Activated naive CD4-positive, alpha-beta T cell (primary cell): ENCODE results near the gene SLC9A1.

Experiments
- DNase-seq, 4 experiments: peaks; one replicate each; lab custom pipeline; 2025; lab: John Stamatoyannopoulos, UW

The SLC9A1 gene

GRCh38 chr1:27150641-27151040 lies 4.3 kb downstream of the SLC9A1 start:
- no peak for DNase-seq

DNA sequence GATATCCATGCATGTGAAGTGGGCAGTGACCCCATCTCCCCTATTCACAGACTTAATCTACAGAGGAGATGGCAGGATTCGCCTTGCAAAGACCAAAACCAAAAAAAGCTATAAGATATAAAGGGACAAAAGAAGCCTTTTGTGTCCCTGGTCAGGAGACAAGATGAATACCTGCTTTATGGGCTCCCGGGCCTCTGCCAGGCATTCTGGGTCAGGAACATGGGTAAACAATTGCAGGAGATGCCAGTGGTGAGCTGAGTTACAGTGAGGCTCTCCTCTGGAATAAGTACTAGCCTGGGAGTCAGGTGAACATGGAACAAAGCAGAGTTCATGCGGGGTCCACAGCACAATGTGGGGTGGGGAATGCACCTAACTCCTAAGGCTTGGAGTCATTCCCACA lies 4.7 kb downstream of the SLC9A1 start:
- DNase-seq: no peak

- DNase-seq: no peak
These were observed 5.2 kb downstream of the SLC9A1 start for GRCh38 chr1:27149762-27150113.

DNA sequence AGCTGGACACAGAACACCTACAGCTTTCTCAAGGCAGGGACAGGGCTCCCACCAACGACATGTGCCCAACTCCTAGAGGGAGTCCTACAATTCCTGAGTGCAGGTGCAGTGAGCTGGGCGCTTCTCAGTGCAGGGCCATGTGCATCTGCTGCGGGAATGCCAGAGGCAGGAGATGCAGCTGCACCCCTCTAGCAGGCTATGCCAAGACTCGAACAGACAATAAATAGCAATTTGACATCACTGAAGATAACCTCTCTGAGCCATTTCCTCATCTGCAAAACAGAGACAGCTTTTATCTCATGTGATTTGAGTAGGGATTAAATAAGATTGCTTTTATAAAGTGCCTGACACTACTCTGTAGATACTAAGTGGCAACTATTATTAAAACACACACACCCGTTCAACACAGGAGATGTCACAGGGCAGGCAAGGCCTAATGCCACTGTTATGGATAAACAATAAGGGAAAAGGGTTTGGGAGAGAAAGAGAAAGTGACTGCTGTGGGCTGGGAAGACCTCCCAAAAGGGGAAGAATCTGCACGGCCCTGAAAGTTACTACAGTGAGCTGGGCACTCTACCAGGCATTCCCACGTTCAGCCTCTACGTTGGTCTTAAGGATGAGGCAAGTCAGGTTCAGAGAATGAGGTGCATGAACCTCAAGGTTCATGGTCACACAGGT lies 5.7 kb downstream of the SLC9A1 start:
- no peak for DNase-seq

DNA sequence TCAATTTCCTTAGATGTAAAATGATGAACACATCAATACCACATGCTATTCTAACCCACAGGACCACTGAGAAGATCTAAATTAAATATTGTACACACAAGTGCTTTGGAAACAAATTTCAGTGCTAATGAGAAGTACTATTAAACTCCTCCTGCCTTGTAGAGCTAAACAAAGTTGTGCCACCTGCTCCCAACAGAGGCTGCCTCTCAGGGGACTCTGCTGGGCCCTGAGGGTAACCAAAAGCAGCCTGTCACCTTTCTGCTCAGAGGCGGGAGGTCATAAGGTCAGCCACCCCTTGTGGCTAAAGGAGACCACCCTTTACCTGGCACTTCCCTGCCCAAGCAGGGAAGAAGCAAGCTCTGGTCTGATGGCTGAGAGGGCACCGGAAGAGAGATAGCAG lies 6.3 kb downstream of the SLC9A1 start:
- no peak for DNase-seq

DNA sequence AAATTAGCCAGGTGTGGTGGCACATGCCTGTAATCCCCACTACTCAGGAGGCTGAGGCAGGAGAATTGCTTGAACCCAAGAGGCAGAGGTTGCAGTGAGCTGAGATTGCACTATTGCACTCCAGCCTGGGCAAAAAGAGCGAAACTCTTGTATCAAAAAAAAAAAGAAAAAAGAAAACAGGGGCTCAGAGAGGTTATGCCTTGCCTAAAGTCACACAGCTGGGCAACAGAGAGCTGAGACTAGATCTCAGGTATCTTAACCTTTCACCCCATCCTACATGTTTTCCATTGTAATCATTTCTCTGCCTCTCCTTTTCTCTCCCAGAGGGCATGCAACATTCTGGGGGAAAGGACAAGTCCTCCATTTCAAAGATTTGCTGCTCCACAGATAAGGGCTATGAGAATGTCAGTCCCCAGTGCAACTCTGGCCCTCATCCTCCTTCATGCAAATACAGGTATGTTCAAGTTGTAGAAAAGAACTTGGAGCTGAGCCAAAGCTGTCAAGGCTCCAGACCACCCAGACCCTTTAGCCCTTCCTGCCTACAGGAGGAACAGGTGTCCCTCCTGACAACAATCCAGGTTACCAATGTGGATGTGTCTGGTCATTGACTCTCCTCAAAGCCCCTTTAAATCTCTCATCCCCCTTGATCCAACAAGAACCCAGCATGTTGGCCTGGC lies 6.9 kb downstream of the SLC9A1 start:
- DNase-seq: no peak

- DNase-seq: no peak
These were observed 9.0 kb downstream of the SLC9A1 start for GRCh38 chr1:27145934-27146354.

DNA sequence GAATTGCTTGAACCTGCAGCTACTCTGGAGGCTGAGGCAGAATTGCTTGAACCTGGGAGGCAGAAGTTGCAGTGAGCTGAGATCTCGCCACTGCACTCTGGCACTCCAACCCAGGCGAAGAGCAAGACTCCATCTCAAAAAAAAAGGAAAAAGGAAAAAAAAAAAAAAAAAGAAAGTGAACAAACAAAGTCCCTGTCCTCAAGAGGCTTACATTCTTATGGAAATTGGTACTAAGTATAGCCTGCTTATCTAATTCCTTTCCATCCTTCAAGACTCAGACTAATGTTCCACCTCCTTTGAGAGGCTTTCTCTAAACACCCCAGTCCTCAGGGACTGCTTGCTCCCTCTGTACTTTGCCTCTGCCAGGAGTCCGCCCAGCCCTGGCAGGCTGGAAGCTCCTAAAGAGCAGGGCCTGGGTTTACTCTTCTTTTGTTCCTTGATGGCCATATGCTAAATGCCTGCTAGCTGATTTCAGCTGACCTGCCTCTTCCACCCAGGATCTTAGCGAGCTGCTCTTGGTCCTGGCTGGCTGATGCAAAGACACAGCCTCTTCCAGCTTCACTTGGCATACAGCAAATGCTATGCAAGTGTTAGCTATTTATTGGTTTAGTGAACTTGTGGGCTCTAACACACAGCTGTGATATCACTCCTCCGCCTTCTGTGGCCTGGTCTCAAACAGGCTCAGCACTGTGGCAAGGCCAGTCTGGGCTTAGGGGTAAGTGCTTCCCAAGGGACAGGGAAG lies 9.8 kb downstream of the SLC9A1 start:
- no peak for DNase-seq

DNA sequence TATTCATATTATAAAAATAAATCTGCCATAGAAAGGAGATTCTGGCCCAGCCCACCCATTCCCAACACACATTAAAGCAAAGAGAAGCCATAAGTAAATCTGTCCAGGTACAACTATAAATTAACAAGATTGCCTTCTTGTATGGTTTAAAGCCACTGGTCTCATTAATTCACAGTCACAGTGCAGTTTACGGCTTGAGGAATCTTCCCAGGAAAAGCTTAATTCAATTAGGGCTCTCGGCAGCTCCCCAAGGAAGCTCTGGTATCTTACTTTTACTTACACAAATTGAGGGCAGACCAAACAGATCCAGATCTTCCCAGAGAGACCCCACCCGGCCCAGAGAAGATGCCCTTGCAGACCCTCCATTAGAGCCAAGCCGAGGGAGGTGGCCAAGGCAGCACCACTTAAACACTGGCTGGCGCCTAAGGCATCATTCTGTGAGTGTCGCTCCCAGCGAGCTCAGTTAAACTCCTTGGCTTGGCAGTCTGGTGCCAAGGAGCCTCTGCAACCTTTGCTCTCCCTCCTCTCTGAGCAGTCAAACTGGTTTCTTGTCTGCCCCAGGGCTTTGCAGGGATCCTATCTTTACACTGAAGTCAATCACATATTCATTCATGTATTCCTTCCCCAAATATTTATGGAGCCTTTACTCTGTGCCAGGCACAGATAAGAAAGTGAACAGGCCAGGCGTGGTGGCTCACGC lies 10.7 kb downstream of the SLC9A1 start:
- no peak for DNase-seq

DNA sequence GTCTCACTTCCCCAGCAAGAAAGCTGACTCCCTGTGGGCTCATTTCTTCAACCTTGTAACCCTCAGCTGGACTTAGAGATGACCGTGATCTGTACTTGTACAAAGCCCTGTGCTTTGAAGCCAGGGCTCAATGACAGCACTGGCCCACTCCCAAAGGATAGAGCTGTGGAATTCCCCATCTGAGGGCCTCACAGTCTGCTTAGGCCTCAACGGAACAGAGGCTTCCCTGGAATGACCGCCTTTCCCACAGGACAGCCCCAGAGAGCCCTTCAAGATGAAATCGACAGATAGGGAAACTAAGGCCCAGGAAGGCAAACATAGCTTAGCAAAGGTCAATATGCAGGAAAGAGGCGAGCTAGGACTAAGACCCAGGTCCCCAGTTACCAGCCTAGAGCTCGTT lies 11.5 kb downstream of the SLC9A1 start:
- DNase-seq: no peak

GRCh38 chr1:27142464-27142863 lies 12.5 kb downstream of the SLC9A1 start:
- peak in 1 of 4 experiments; percentile 23 for DNase-seq

- no peak for DNase-seq
These were observed 13.5 kb downstream of the SLC9A1 start for GRCh38 chr1:27141266-27142003.

GRCh38 chr1:27139980-27140379 lies 14.9 kb downstream of the SLC9A1 start:
- DNase-seq: no peak

- no peak for DNase-seq
These were observed 16.0 kb downstream of the SLC9A1 start for GRCh38 chr1:27138927-27139326.

DNA sequence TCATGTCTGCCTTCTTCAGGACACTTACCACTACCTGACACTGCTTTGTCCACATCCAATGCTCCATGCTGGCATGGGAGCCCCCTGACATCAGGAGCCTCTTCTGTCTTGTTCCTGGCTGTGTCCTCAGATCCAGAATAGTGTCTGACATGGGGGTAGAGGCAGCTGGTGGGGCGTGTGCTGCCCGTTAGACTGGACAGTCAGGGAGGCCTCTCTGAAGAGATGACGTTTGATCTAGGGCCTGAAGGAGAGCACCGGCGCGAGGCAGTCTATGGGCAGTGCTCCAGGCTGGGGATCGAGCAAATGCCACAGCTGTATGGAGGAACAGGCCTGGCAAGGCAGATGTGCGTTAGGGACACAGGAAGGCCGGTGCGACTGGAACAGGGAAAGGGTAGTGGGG lies 16.6 kb downstream of the SLC9A1 start:
- DNase-seq: no peak

- no peak for DNase-seq
These were observed 17.3 kb downstream of the SLC9A1 start for GRCh38 chr1:27137544-27138075.

- DNase-seq: peak; percentile 13 to 77 (median 44)
These were observed 17.9 kb downstream of the SLC9A1 start for GRCh38 chr1:27136998-27137542.

DNA sequence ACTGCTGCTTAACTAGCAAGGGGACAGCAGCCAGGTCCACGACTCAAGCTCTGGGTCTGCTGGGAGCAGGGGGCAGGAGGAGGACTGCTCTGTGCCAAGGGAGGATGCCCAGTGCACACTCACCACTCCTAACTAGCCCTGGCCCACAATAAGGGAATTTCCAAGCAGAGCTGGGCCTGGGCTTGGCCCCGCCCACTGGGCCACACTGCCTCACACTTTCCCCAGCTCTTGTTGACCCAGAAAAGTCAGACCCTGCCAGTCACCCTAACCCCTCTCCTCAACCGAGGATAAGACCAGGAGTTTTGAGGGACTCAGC lies 18.7 kb downstream of the SLC9A1 start:
- no peak for DNase-seq

DNA sequence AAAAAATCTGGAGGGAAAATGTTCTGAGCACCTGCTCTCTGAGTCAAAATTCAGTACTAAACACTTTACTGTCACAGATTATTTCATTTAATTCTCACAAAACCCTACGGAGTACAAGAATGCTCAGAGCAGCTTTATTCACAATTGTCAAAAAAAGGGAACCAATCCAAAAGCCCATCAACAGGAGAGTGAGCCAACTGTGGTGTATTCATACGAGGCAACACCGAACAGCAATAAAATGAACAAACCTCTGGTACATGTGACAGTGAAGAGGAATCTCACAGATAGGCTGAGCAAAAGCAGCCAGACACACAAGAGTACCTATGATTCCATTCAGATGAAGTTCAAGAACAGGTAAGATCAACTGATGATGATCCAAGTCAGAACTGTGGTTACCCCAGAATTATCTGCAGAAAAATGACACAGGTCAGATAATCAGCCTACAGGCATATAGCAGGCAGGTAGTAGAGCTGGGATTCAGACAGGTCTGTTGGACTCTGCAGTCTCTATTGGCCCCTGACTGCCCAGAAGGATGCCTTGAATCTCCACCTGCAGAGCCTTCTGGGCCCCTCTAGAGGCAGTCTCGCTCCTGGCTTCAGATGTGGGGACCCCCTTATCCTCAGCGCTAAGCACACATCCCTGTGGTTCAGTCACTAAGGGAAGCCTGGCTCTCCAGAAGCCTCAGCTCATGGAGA lies 19.2 kb downstream of the SLC9A1 start:
- DNase-seq: no peak

- no peak for DNase-seq
These were observed 20.9 kb downstream of the SLC9A1 start for GRCh38 chr1:27133991-27134390.

GRCh38 chr1:27133158-27133557 lies 21.8 kb downstream of the SLC9A1 start:
- DNase-seq: no peak
